SKM-1 treated with dmso at 0.1 percent for 144 hours (cell line): Measurements from ENCODE around the gene CCDC102A.

Source experiments
- DNase-seq: peaks from one replicate; lab custom pipeline; 2025; ENCODE audit not compliant: unreplicated experiment; lab: John Stamatoyannopoulos, UW

Gene CCDC102A

DNA sequence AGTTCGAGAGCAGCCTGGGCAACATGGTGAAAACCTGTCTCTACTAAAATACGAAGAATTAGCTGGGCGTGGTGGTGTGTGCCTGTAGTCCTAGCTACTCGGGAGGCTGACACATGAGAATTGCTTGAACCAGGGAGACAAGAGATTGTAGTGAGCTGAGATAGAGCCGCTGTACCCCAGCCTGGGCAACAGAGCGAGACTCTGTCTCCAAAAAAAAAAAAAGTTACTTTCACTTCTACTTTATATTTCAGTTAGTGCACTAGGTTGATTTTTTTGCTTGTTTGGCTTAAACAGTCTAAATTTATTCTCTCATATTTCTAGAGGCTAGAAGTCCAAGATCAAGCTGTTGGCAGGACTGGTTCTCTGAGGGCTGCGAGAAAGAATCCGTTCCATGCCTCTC, 13.4 kb downstream of the CCDC102A start:
- DNase-seq: no peak

DNA sequence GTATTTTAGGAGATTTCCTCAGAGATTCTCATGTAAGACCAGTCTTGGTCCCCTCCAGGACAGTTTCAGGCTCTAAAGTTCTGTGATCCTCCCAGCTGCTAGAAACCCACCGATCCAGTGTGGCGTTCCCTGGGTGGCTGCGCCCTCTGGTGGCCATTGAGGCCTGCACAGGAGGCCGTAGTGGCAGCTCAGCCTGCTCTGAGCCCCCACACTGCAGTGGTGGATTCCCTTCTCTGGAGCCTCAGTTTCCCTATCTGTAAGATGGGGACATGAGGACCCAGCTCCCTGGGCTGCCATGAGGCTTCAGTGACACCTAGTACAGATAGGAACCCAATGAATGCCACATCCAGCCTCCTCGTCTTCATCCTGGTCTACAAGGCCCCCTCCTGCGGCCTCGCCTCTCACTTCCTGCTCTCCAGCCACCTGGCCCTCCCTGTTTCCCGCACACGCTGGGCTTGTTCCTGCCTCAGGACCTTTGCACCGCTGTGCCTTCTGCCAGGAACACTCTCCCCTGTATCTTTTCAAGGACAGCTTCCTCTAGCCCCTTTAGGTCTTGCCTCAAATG, 16.5 kb downstream of the CCDC102A start:
- DNase-seq: peak; percentile 63

DNA sequence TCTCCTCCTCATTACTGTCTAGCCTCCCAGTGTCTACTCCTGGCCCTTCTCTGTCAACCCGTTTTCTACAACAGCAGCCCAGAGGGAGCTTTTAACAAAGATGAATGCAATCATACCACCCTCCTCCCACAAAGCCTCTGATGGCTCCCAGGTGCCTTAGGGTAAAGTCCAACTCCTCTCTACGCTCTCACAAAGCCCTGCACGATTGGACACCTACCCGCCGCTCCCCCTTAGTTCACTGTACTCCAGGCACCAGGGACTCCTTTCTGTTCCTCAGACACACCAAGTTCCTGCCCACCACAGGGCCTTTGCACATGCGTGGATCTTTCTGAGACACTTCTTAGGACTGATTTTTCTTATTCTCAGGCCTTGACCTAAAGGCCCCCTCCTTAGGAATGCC, 17.4 kb downstream of the CCDC102A start:
- DNase-seq: no peak

DNA sequence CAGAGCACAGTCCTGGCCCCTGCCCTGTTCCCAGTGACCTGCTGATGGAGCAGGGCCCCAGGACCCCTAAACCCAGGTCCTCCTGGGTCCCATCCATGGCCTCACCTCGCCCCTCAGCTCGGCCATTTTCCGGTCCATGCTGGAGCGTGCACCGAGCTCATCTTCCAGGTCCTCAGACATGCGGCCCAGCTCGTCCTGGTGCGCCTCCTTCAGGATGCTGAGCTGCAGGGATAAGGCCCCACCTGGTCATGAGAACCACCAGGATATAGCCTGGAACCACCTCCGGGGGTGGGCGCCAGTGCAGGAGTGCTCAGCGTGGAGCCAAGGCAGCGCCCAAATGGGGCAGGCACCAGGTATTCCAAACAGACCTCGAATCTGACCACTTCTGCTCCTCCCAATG, 17.9 kb downstream of the CCDC102A start:
- no peak for DNase-seq

DNA sequence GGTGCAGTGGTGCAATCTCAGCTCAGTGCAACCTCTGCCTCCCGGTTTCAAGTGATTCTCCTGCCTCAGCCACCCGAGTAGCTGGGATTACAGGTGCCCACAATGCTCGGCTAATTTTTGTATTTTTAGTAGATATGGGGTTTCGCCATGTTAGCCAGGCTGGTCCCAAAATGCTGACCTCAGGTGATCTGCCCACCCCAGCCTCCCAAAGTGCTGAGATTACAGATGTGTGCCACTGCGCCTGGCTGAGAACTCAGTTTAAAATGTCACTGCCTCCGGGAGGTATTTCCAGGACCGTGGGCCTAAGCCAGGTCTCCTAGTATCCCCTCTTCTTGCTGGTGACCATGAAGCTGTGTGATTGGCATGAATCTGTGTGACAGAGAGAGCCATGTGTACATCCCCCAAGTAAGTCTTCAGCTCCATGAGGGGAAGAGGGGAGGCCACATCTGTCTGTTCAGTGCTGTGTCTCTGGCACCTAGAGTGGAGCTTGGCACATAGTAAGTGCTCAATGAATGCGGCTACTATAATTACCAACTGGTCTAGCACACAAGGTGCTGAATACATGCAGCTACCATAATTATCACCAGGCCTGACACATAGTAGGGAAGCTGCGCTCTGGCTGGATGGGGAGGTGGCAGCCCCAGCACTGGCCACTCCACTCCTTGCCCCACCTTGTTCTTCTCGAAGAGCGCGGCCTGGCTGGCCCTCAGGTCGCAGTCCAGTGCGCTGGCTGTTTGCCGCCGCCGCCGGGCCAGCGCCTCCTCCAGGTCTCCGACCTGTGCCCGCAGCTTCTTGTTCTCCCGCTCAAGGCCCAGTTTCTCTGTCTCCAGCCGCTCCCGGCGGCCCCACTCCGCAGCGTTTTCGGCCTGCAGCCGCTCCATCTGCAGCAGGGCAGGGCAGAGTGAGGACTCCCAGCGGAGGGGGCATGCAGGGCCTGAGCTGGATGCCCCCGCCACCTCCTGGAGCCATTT, 18.7 kb downstream of the CCDC102A start:
- no peak for DNase-seq

DNA sequence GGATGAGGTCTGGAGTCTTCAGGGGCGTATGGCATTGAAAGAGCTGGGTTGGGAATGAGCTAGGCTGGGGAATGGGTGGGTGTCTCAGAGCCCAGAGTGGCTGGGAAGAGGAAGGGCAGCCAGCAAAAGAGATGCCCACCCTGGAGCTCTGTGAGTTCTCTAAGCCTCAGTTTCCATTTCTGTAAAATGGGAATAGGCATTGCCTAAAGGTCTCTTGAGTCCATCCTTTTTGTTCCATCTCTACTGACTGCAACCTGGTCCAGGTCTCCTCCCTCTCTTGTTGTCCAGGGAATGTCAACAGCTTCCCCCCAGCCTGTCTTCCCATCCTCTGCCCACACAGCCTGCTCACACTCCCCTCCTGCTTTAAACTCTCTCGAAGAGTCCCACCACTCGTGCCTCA, 19.6 kb downstream of the CCDC102A start:
- DNase-seq: no peak

DNA sequence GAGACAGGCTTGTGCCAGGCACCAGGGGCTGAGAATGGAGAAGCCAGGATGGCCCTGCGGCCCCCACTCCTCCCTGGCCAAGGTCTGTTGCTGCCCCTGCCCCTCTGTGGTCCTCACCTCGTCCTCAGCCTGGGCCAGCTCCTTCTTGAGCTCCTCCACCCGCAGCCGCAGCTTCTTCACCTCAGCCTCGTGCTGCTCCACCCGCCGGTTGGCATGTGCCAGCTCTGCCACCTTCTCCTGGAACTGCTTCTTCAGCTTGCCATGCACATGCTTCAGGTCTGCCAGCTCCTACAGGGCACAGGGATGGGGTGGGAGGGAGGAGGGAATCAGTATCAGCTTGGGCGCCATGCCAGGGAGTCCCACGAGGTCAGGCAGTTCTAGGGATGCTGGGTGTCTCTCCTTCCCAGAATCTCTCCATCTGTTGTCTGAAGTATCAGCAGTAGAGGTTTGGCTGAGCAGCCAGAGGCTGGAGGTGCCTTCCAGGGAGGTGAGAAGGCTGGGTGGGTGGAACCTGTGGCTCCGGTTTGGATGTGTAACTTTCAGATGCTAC, 20.1 kb downstream of the CCDC102A start:
- DNase-seq: no peak

DNA sequence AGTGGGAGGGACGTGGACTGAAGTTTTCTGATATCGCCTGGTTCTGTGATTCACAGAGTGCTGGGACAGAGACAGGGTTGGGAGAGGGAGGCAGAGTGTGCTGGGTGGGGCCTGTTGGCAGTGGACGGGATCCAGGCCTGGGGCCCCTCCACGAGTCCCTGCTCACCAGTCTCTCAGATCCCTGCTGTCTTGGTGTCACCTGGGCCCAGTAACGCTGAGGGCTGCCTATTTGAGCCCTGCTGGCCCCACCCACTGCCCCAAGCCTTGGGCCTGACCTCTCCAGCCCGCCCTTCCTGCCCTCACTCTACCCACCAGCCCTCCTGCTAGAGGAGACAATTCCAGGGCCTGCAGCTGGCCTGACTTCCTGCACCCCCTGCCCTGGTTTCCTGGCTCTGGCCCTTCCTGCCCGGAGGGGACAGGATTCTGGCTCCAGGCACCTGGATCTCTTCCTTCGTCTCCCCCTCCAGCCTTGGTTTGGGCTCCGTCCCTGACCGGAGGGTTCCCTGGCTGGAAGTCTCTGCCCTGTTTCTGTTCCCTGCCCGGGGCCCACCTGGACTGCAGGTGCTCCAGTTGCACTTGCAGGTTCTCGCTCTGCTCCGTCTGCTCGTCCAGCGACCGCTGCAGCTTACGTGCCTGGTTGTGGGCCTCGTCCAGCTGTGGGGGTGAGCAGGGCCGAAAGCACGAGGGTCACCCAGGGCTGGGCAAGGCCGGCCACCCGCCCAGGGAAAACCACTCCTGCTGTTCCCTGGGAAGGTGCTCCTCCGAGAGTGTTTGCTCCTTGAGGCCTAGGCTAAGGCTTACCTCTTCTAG, 21.4 kb downstream of the CCDC102A start:
- DNase-seq: no peak

DNA sequence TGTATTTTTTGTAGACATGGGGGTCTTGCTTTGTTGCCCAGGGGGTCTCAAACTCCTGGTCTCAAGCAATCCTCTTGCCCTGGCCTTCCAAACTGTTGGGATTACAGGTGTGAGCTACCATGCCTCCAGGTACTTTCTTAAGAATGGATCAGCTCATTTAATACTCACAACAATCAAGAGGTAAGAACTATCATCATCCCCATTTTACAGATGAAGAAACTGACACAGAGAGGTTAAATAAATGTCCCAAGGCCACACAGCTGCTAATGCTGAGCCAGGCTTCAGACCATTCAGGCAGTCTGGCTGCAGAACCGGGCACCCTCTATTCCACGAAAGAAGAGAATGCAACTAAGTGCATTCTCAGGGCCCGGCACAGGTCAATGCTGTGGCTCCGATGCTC, 22.0 kb downstream of the CCDC102A start:
- DNase-seq: no peak

DNA sequence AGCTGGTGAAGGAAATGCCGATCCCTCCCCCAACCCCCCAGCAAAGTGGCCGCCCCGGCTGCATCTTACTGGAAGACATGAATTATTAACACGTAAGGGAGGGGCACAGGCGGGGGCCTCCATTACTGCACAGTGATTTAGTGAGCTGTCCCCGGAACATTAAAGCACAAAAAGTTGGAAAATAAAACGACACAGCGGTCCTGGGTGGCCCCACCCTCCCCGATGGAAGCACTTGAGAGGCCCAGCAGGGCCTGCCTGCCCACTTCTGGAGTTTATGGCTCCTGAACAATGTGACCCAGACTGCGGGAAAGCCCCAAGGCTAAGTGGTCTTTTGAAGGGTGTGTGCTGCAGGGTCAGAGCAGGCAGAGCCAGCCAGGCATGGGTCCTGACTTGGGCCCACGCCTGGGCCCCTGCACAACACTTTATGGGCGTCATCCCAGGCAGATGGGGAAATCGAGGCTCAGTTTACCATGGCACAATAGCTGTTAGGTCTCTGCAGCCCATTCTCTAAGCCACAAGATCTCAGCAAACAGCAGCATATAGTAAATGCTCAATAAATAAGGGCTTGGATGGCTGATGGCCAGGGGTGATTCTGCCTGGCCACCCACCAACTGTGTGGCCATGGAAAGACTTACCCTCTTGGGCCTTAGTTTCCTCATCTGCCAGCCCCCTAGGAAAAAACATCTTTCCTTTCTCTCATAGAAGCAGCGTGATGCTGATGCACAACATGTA, 22.8 kb downstream of the CCDC102A start:
- DNase-seq: no peak

DNA sequence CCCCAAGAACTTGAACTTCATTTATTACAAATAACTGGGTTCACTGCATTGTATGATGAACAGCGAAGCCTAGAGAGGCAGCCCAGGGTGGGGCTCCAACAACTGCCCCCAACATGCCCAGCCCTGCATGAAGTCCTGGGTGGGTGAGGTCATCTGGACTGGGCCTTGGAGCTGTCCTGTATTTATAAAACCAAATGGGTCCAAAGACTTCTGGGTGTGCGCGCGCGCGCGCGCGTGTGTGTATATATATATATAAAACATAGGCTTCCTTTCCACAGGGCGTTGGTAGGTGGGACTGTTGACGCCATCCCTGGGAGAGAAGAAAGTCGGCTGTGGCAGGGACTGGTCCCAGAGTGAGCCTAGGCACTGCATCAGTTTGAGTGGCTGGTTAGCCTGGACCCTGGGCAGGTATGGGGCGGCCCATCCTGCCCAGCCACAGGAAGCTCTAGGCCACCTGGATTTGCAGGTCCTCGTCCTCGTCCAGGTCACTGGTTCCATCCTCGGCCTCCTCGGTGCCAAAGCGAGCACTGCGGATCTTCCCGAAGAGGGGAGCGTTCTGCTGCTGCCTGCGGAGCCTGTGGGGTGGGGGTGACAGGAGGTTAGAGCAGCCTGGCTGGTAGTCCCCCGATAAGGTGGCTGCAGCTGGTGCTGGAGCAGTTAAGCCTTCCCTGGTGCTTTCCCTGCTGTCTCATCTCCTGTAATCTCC, 23.9 kb downstream of the CCDC102A start:
- DNase-seq: no peak

DNA sequence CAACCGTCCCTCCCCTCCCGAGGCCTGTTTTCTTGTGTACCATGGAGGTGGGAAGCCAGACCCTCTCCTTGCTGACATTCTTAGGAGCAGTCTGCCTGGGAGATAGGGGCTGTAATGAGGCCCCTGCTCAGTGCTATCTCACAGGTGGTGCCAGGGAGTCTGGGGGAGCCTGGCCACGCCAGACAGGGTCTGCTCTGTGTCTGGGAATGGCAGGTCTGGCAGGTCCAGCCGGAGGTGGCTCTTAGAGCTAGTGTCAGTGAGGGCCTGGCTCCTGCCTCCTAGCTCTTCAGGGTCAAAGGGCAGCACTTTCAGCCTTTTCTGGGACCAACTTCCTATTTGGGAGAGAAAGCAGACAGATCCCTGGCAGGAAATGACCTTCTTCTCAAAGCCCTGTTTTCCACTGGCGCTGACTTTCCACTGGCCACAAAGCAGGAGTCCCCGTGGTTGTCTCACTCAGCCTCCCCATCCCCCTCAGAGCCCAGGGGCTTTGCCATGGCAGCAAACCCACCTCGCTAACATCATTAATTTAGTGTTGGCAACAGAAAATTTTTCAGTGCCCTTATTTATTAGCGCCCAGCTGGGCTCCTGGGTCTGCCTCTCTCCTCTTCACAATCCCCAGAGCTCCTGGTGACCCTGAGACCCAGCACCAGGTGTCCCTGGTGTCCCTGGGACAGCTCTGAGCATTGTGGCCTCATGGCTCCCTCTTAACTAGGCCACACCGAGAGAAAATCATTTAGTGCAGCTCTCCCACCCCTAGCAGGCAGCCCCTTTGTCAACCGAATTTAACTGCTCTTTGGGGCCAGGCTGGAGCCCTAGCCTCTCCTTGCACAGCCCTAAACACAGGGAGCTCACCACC, 26.1 kb downstream of the CCDC102A start:
- no peak for DNase-seq

DNA sequence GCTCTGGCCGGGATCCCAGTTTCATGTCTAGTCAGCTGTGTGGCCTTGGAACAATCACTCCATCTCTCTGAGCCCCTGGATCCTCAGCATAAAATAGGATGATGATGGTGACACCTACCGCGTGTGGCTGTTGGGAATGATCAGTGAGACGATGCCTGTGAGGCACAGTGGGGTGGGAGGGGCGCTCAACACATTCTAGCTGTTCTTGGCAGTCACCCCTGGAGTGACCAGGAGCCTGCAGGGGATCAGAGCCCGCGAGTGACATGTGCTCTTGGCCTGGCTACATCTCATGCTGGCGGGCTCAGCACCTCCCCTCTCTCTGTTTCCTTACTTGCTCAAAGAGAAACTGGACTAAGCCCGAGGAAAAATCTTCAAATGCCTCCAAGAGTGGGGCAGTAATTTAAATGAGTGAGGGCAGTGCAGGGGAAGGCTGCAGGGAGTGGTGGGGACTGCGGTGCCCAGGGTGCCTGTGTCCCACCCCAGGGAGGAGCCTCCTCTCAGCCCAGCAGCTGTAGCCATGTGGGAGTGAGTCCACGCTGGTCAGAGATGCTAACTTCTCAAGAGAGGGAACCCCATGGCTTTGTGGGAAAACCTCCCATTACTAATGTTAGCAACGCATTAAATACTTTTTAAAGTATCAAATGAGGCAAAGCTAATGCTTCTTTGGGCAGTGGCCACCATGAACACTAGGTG, 27.0 kb downstream of the CCDC102A start:
- no peak for DNase-seq

DNA sequence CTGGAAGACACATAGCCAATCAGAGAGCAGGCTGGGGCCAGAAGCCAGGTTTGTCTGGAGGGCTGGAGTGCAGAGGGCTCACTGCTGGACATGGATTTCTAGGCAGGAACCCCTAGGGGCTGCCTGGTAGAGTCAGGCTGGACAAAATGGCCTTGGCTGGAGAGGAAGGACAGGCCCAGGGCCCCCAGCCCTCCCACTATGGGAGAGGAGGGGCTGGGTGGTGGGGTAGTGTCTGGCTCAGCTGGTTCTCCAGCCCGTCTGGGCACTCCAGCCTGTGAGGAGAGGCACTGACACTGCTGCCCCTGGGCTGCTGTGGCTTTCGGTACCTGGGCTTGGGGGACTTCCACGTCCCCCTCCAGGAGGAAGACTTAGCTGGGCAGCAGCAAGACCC, 28.3 kb downstream of the CCDC102A start:
- no peak for DNase-seq

DNA sequence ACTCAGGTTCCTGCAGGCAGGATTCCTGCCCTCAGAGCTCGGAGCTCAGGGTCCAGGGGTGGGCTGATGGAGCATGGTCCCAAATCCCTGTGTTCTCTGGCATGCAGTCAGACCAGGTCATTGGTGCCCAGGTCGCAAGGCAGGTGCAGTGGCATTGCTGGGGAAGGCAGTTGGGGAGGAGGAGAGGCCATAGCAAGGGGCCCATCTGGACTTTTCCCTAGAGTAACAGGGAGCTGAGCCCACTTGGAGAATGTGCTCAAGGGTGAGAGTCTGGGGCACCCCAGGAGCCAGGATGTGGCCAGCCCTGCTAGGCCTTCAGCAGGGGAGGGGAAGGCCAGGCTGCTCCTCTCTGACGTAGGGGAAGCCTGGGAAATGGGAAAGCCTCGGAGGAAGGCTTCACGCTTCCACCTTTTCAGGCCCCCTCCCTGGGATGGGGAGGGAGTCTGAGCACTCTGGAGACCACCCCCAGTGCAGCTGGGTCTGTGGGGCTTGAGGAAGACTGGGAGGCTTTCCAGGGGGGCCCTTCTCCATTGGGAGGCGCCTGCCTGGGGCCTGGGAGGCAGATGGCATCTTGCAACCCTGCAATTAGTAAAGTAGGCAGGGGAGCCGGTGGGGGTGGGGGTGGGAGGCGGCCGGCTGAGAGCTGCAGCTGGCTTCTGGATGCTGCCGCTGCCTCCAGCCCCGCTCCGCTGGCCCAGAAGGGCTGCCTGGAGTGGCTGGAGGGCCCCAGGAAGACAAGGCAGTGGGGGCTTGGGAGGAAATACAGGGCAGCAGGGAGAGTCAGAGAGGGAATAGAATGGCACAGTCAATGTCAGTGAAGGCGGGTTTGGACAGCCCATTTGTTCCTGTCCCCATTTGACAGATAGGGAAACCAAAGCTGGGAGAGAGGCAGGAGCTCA, 29.0 kb downstream of the CCDC102A start:
- DNase-seq: no peak

DNA sequence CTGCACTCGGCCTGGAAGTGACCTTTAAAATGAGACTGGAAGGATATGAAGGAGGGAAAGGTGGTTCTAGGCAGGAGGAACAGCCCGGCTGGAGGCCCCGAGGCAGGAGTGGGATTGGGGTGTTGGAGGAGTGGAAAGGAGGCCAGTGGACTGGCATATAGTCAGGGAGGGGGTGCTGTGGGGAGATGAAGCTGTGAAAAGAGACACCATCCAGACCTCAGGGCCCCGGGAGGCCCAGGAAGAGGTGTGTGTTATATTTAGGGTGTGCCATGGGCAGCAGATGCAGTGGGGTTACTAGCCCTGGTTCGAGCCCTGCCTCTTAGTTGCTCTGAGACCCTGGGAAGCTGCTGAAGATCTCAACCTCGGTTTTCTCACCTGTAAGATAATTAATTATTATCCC, 31.2 kb downstream of the CCDC102A start:
- DNase-seq: no peak

DNA sequence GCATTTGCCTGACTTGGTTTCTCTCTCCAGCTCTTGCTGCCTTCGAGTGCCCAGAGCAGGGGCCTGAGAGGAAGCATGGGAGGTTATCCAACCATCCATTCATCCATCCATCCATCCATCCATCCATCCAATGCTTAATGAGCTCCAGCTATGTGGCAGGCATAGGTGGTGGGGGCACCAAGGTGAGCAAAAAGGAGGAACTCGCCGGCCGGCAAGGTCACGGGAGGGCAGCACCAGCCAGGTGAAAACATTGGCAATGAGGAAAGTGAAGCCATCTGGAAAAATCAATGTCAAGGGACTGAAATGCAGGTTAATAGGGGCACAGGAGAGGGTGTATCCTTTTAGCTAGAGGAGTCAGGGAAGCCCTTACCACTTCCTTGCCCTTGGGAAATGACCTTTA, 31.9 kb downstream of the CCDC102A start:
- no peak for DNase-seq

DNA sequence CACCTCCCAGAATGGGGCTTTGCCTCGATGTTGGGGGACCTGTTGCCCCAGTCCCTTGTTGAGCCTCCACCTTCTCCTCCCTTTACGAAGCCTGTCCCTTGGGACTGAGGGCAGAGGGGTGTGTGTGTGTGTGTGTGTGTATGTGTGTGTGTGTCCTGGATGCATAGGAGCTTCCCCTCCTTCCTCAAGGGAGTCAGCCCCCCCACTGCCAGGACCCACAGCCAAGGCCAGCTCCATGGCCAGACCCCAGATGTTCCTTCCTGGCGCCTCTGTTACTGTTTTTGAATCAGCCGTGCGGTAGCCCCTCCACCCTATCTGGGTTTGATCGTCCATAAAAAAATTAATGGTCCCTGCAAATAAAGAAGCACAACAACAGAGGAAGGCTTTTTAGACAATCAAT, 32.4 kb downstream of the CCDC102A start:
- no peak for DNase-seq
